ENCODE results near the gene GRIA1. TPM values are rescaled to one million over a fixed set of nuclear protein-coding genes. Genes with fewer than 3 reads are reported as not detected.
A peak's percentile ranks its signal among the peaks of the same experiment; 100 is the strongest.

The GRIA1 gene
- total and polyA plus RNA-seq, 8 donors: 0.04 to 0.22 (median 0.05) TPM; not detected in 3

GRCh38 chr5:153544706-153545105, 54.2 kb downstream of the GRIA1 start:
- WGBS, 2 donors: 28 to 29% methylated on average over 4 of the region's 4 CpGs
- intact Hi-C loops (cut with DNase I): no loop called here
- Histone ChIP-seq H3K9me3 (no peaks in the 10 kb centered on the region), H3K27me3 (no peaks in the 10 kb centered on the region), H3K4me3 (no peak overlapping the region), H3K36me3 (no peaks in the 10 kb centered on the region), H3K27ac (no peak overlapping the region), H3K4me1 (no peaks in the 10 kb centered on the region)
- DNase-seq (no peak), FAIRE-seq (no peak), ATAC-seq (no peak)
- TF ChIP-seq CTCF (IDR thresholded peaks at IDR 0.05): no peak

GRCh38 chr5:153546566-153546965, 56.1 kb downstream of the GRIA1 start:
- no peak for TF ChIP-seq CTCF (IDR thresholded peaks at IDR 0.05)
- Histone ChIP-seq H3K4me3 (no peak overlapping the region), H3K9me3 (no peaks in the 10 kb centered on the region), H3K27ac (no peak overlapping the region), H3K4me1 (no peaks in the 10 kb centered on the region), H3K36me3 (no peaks in the 10 kb centered on the region), H3K27me3 (no peaks in the 10 kb centered on the region)
- no peak for DNase-seq
- FAIRE-seq: no peak
- intact Hi-C loops (cut with DNase I): no loop called here
- WGBS, 2 donors: 17 to 18% methylated on average over 1 of the region's 1 CpG
- no peak for ATAC-seq

- Histone ChIP-seq H3K9me3 (no peaks in the 10 kb centered on the region), H3K4me1 (no peaks in the 10 kb centered on the region), H3K27me3 (no peaks in the 10 kb centered on the region), H3K4me3 (no peak overlapping the region), H3K27ac (no peak overlapping the region), H3K36me3 (no peaks in the 10 kb centered on the region)
- DNase-seq (no peak), FAIRE-seq (no peak), ATAC-seq (peak in 3 of 4 donors; percentile 12 to 47 (median 46))
- 5 to 15% methylated on average over 1 of the region's 1 CpG for WGBS, 2 donors
- intact Hi-C loops (cut with DNase I): no loop called here
- no peak for TF ChIP-seq CTCF (IDR thresholded peaks at IDR 0.05)
These were observed 61.1 kb downstream of the GRIA1 start for GRCh38 chr5:153551537-153552079.

GRCh38 chr5:153552886-153553285, 62.4 kb downstream of the GRIA1 start:
- Histone ChIP-seq H3K27me3 (no peaks in the 10 kb centered on the region), H3K4me1 (no peaks in the 10 kb centered on the region), H3K36me3 (no peaks in the 10 kb centered on the region), H3K9me3 (no peaks in the 10 kb centered on the region), H3K4me3 (no peak overlapping the region), H3K27ac (no peak overlapping the region)
- intact Hi-C loops (cut with DNase I): no loop called here
- ATAC-seq: no peak
- TF ChIP-seq CTCF (IDR thresholded peaks at IDR 0.05): no peak
- no peak for FAIRE-seq
- DNase-seq: no peak

- Histone ChIP-seq H3K36me3 (no peaks in the 10 kb centered on the region), H3K4me3 (no peak overlapping the region), H3K27me3 (no peaks in the 10 kb centered on the region), H3K9me3 (no peaks in the 10 kb centered on the region), H3K27ac (no peak overlapping the region), H3K4me1 (no peaks in the 10 kb centered on the region)
- DNase-seq: no peak
- no peak for TF ChIP-seq CTCF (IDR thresholded peaks at IDR 0.05)
- no peak for FAIRE-seq
- intact Hi-C loops (cut with DNase I): no loop called here
- WGBS, 2 donors: 55 to 62% methylated on average over 6 of the region's 6 CpGs
- peak in 1 of 4 donors; percentile 19 for ATAC-seq
These were observed 65.1 kb downstream of the GRIA1 start for GRCh38 chr5:153555420-153556114.
